ENCODE results near the gene CNTNAP4. TPM values are rescaled to one million over a fixed set of nuclear protein-coding genes. Genes with fewer than 3 reads are reported as not detected.

CNTNAP4 gene
- total RNA-seq, 1 donor from 2014 or later = not detected

- intact Hi-C loops (cut with micrococcal nuclease) = no loop called here
- TF ChIP-seq CTCF (IDR thresholded peaks at IDR 0.05; ENCODE audit: borderline replicate concordance) = no peak
- no peaks in the 10 kb centered on the region for H3K4me1 ChIP-seq
Measured at GRCh38 chr16:76335180-76335974, 58.2 kb downstream of the CNTNAP4 start.

GRCh38 chr16:76336112-76336511 is 58.9 kb downstream of the CNTNAP4 start:
- Histone ChIP-seq H3K27me3 (ENCODE audit: low read depth) (no peaks in the 10 kb centered on the region), H3K4me1 (no peaks in the 10 kb centered on the region), H3K9me3 (replicated peaks) (peaks cover 28% of the 10 kb centered on the region), H3K4me3 (no peak overlapping the region), H3K36me3 (no peaks in the 10 kb centered on the region), H3K27ac (replicated peaks) (no peak overlapping the region)
- no peak for TF ChIP-seq CTCF (IDR thresholded peaks at IDR 0.05; ENCODE audit: borderline replicate concordance)
- intact Hi-C loops (cut with micrococcal nuclease) = no loop called here
- no peak for DNase-seq

More at GRCh38 chr16:76335180-76335974, 58.2 kb downstream of the CNTNAP4 start:
- no peak overlapping the region for H3K27ac ChIP-seq (replicated peaks)
- no peaks in the 10 kb centered on the region for H3K27me3 ChIP-seq (ENCODE audit: low read depth)
- no peak overlapping the region for H3K4me3 ChIP-seq
- DNase-seq = no peak
- no peaks in the 10 kb centered on the region for H3K36me3 ChIP-seq
- H3K9me3 ChIP-seq (replicated peaks) = peaks cover 28% of the 10 kb centered on the region

- H3K4me3 ChIP-seq = no peak overlapping the region
- intact Hi-C loops (cut with micrococcal nuclease) = no loop called here
- H3K27me3 ChIP-seq (ENCODE audit: low read depth) = no peaks in the 10 kb centered on the region
- H3K4me1 ChIP-seq = no peaks in the 10 kb centered on the region
- H3K36me3 ChIP-seq = no peaks in the 10 kb centered on the region
- peaks cover 28% of the 10 kb centered on the region for H3K9me3 ChIP-seq (replicated peaks)
- TF ChIP-seq CTCF (IDR thresholded peaks at IDR 0.05; ENCODE audit: borderline replicate concordance) = no peak
- DNase-seq = no peak
- H3K27ac ChIP-seq (replicated peaks) = no peak overlapping the region
Measured at GRCh38 chr16:76338472-76338871, 61.3 kb downstream of the CNTNAP4 start.

GRCh38 chr16:76343769-76344168 is 66.6 kb downstream of the CNTNAP4 start:
- no peak overlapping the region for H3K4me3 ChIP-seq
- TF ChIP-seq CTCF (IDR thresholded peaks at IDR 0.05; ENCODE audit: borderline replicate concordance) = no peak
- H3K27ac ChIP-seq (replicated peaks) = no peak overlapping the region

GRCh38 chr16:76345163-76345661 is 68.0 kb downstream of the CNTNAP4 start:
- Histone ChIP-seq H3K27me3 (ENCODE audit: low read depth) (no peaks in the 10 kb centered on the region), H3K36me3 (no peaks in the 10 kb centered on the region), H3K27ac (replicated peaks) (peak overlapping the region; percentile 46), H3K9me3 (replicated peaks) (no peaks in the 10 kb centered on the region), H3K4me1 (no peaks in the 10 kb centered on the region), H3K4me3 (no peak overlapping the region)
- DNase-seq = peak; percentile 43
- no peak for TF ChIP-seq CTCF (IDR thresholded peaks at IDR 0.05; ENCODE audit: borderline replicate concordance)
- intact Hi-C loops (cut with micrococcal nuclease) = no loop called here

More at GRCh38 chr16:76343769-76344168, 66.6 kb downstream of the CNTNAP4 start:
- DNase-seq = no peak
- no peaks in the 10 kb centered on the region for H3K4me1 ChIP-seq
- no peaks in the 10 kb centered on the region for H3K36me3 ChIP-seq
- H3K27me3 ChIP-seq (ENCODE audit: low read depth) = no peaks in the 10 kb centered on the region
- intact Hi-C loops (cut with micrococcal nuclease) = no loop called here
- no peaks in the 10 kb centered on the region for H3K9me3 ChIP-seq (replicated peaks)
